NCI-H1417 (cell line): Measurements from ENCODE around the gene GTF3C1.
"Not testable (repeated sequence)": the region's sequence is repeated elsewhere in the genome, so short reads cannot be mapped to it uniquely, and the experiment has no call there.

Source experiments
- DNase-seq, 3 experiments: peaks; one replicate each; lab custom pipeline; 2025; lab: John Stamatoyannopoulos, UW

The GTF3C1 gene

GRCh38 chr16:27549746-27550581, at the start of gene GTF3C1, which contains the start of gene KATNIP:
Gene GTF3C1 (minus strand): TSS chr16:27549913. CDS start chr16:27549890, 23 bp downstream.
Gene KATNIP (plus strand): TSS chr16:27550144. CDS start chr16:27550171, 27 bp downstream.
- DNase-seq = peak; percentile 94 to 99 (median 97)

DNA sequence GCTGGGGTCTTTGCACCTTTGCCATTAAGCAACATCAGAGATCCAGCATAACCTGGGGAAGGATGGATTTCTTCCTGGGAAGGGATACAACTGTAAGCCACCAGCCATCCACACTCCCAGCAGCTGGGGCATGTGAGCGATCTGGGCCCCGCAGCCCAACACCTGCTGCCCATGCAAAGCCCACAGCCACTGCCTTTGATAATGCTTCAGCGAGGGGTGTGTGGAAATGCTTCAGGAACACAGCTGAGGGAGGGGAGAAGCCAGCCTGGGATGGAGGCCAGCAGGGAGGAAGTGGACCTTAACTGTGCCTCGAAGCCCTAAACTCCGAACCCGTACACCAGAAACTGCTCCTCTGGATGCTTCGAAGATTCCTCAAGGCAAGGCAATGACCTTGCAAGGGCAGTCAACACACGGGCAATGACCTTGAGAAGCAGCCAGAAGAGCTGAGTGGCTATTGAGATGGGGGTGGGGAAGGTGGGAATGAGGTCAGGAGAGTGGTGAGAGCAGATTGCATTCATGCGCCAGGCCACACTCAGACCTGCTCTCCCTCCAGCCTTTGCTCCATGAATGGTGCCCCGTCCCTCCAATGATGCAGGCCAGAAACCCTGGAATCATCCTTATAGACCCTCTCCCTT, 49.3 kb upstream of the GTF3C1 start:
- DNase-seq = no peak

- no peak for DNase-seq
Measured at GRCh38 chr16:27598220-27598619, 48.5 kb upstream of the GTF3C1 start.

- no peak for DNase-seq
Measured at GRCh38 chr16:27597361-27597760, 47.6 kb upstream of the GTF3C1 start.

DNA sequence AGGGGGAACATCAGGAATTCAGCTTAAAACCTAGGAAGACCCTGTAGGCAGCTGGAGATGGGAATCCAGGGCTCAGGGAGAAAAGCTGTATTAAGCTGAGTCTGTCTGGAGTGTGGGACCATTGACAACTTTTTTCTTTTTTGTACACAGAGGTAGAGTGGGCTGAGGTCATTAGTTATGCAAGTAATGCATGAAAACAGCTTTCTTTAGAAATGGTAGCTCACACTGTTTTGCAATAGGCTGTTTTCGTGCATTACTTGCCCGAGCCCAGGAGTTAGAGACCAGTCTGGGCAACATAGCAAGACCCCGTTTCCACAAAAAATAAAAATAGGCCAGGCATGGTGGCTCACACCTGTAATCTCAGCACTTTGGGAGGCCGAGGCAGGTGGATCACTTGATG, 46.7 kb upstream of the GTF3C1 start:
- no peak for DNase-seq

GRCh38 chr16:27595993-27596392, 46.3 kb upstream of the GTF3C1 start:
- DNase-seq = no peak

DNA sequence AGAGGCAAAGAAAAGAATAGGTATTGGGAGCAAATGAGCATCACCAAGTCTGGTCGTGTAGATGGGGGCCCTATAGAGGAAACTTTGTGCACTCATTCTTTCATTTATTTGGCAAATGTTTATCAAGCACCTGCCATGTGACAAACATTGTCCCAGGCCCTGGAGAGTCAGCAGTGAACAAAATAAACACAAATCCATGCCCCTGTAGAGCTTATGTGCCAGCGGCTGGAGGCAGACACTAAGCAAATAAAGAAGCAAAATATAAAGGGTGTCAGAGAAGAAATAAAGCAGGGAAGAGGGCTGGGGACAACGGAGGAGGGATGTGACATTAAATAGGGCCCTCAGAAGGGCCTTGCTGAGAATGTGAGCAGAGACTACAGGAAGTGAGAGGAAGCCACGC, 45.8 kb upstream of the GTF3C1 start:
- peak in 1 of 3 experiments; percentile 23 for DNase-seq

DNA sequence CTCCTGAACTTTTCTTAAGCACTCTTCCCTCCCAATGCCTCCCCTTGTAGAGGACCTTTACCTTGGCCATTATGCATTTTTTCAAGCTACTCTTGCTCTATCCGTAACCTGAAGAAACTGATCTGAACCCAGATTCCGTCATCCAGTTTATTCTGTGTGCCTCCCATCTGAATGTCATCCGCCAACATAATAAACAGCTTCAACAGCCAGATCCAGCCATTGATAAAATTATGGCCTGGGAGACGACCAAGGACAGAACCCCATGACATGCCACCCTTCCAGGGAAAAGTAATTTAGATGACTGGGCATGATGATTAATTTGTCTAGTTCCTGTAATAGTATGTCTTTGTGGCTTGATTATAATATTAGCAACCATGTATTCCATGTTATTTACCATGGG, 42.1 kb upstream of the GTF3C1 start:
- no peak for DNase-seq

DNA sequence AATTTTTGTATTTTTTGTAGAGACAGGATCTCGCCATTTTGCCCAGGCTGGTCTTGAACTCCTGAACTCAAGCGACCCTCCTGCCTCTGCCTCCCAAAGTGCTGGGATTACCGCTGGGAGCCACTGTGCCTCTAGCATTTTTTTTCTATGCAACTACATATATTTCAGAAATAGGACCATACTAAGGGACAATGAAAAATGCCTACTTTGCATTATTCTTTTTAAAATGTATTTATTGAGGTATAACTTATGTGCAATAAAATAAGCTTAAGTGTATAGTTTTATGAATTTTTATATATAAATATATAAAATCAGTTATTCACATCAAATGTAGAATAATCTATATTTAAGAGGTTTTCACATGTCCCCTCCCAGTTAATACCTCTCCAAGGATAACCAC, 38.3 kb upstream of the GTF3C1 start:
- DNase-seq = no peak

DNA sequence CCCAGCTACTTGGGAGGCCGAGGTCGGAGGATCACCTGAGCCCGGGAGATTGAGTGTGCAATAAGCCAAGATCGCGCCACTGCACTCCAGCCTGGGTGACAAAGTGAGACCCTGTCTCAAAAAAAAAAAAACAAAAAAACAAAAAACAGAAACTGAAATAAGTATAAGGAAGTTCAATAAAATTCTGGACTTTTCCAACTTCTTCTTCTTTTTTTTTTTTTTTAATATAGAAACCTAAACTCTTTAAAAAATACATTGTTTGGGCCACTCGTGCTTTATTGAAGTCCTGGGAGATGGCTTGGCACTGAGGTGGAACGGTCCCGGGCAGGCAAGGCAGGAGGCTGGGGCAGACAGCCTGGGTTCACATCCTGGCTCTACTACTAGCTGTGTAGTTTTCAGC, 37.0 kb upstream of the GTF3C1 start:
- DNase-seq = no peak

- DNase-seq = no peak
Measured at GRCh38 chr16:27585200-27585599, 35.5 kb upstream of the GTF3C1 start.

GRCh38 chr16:27583634-27584033, 33.9 kb upstream of the GTF3C1 start:
- DNase-seq = no peak

GRCh38 chr16:27582883-27583282, 33.2 kb upstream of the GTF3C1 start:
- DNase-seq = no peak

DNA sequence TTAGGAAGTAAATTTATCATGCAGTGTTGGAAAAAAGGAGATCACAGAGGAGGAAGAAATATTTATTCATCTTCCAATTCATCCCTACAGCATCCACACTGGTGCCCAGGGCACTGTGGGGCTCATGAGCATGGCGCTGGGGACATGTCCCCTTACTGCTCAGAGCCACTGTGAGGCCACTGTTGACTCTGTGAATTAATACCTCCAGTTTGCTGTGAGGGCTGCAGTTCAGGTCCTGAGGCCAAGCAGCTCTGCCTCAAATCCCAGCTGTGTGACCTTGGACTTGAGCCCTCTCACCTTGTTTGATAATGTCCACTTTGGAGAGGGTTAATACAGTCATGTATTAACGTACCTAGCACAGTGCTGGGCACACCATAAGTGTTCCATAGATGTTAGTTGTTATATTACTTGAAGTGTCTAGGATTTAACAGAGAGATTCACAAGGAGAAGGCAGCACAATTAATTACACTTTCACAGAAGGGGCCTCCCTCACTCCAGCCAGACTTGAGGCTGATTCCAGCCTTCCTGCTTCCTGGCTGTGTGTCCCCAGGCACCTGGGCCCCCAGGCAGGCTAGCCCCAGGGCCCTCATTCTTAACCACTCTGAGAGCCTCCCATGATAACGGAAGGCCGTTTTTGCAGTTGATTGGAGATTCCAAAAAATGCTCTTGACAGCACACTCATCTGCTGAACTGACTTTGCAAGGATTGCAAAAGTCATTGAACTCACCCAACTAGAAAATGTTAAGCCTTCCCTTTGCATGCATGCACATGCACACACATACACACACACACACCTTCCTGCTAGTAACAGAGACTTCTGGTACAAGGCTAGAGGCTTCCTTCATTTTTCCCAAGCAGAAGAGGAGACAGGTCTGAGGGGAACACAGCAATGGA, 29.6 kb upstream of the GTF3C1 start:
- DNase-seq = no peak

GRCh38 chr16:27576729-27577128, 27.0 kb upstream of the GTF3C1 start:
- no peak for DNase-seq

DNA sequence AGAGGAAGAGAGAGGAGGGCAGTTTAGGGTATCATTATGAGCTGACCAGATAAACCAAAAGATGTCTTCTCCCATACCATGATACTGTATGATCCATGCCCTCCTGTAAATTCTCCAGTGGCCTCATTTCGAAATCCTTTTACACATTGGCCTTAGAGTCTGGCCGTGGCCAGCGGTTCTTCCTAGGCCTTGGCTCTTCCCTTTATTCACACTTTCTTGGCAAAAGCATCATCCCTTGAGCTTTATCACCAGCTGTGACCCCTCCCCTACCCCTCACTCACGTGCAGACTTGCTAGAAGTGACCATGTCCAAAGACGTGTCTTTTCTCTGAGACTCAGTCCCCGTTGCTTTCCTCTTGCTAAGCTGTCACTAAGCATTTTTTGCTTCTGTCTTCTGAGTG, 23.0 kb upstream of the GTF3C1 start:
- DNase-seq = no peak

DNA sequence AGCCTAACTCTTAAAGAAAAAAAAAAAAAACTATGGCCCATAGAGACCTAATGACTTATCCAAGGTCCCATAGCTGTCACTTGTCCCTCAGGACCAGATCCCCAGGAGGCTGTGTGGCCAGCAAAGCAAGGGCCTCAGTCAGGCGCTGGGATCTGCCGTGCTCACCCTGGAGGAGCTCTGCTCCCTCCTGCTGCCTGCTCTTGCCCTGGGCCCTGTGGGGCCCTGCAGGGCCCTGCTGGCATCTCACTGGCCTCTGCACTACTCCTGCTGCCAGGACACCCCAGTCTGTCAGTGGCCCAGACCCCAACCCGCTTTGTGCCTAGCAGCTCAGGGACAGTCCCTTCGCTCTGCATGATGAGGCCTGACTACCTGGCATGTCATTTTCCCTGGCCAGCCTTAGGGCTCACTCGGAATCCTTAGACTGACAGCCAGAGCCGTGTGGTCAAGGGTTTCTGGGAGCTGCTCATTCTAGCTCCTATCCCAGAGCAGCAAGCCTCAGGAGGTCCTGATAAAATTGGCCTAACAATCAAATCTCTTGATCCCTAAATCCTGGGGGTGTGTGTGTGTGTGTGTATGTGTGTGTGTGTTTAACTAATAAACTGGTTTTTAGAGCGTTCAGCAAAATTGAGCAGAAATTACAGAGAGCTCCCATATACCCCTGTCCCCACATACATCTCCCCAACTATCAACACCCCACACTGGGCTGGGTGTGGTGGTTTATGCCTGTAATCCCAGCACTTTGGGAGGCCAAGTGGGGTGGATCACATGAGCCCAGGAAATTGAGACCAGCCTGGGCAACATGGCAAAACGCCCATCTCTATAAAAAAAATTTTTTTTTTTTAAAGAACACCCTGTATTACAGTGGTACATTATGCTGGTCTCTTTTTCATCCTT, 22.0 kb upstream of the GTF3C1 start:
- DNase-seq = no peak

- not testable (repeated sequence) for DNase-seq
Measured at GRCh38 chr16:27570986-27571385, 21.3 kb upstream of the GTF3C1 start.

GRCh38 chr16:27568077-27568476, 18.4 kb upstream of the GTF3C1 start:
- DNase-seq = no peak

DNA sequence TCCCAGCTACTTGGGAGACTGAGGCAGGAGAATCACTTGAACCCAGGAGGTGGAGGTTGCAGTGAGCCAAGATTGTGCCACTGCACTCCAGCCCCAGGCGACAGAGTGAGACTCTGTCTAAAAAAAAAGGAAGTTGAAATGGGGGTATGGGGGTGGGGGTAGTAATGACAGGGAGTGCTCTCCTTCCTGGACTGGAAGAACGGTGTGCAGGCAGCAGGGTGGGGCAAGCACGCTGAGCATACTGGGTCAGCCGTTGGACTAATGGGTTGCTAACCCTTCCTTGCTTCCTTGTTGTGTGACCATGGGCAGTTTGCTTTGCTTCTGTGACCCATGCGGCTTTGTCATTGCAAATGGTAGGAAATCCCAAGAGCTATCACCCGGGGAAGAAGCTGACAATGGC, 16.7 kb upstream of the GTF3C1 start:
- no peak for DNase-seq

- peak in 1 of 3 experiments; percentile 39 for DNase-seq
Measured at GRCh38 chr16:27564224-27564623, 14.5 kb upstream of the GTF3C1 start.
